Measurements from ENCODE around the gene AGAP1. TPM values are rescaled to one million over a fixed set of nuclear protein-coding genes. Genes with fewer than 3 reads are reported as not detected.

Gene AGAP1
- total and polyA plus RNA-seq, 2 donors (not counting 3 experiments of a cell fraction or from before 2014, with no cell fraction given): 10.2 to 20.9 TPM

GRCh38 chr2:236016496-236016895 is 522.7 kb downstream of the AGAP1 start:
- FAIRE-seq (no peak), DNase-seq (ENCODE audit: low read depth, low spot score) (no peak)
- no peaks in the 10 kb centered on the region for H3K9me1 ChIP-seq (replicated peaks; ENCODE audit: control insufficient read depth, extremely low read depth, insufficient read depth, low read length)
- H3K4me2 ChIP-seq (ENCODE audit: insufficient read depth, low read length): no peak overlapping the region
- no peak overlapping the region for H3K27ac ChIP-seq (ENCODE audit: insufficient read depth, low read depth, low read length)
- POLR2A ChIA-PET: no interaction called here
- H4K20me1 ChIP-seq (replicated peaks; ENCODE audit: control insufficient read depth, extremely low read depth, insufficient read depth, low read length): no peaks in the 10 kb centered on the region
- no TSS peak for BruUV-seq (replicated peaks)
- TF ChIP-seq FOS (IDR thresholded peaks at IDR 0.05; ENCODE audit: borderline replicate concordance, insufficient read depth, low read length): no peak
- TF ChIP-seq JUN (IDR thresholded peaks at IDR 0.05; ENCODE audit: borderline replicate concordance, insufficient read depth, insufficient read length, low read depth): no peak
- TF ChIP-seq GATA2 (IDR thresholded peaks at IDR 0.05; ENCODE audit: insufficient read depth, insufficient read length, low read depth, low read length): no peak
- TF ChIP-seq POLR2AphosphoS5 (IDR thresholded peaks at IDR 0.05; ENCODE audit: insufficient read depth, low read depth, low read length): no peak
- TF ChIP-seq MAX (IDR thresholded peaks at IDR 0.05; ENCODE audit: insufficient read depth, insufficient read length): no peak
- TF ChIP-seq EZH2 (IDR thresholded peaks at IDR 0.05; ENCODE audit: borderline replicate concordance, low read depth, low read length, severe bottlenecking): no peak
- TF ChIP-seq MYC (IDR thresholded peaks at IDR 0.05; ENCODE audit: low read depth, low read length): no peak
- no peak for TF ChIP-seq POLR2A (IDR thresholded peaks at IDR 0.05; ENCODE audit: low read depth, low read length)
- no peak for TF ChIP-seq CTCF (IDR thresholded peaks at IDR 0.05; ENCODE audit: extremely low read depth in 1 of 2, insufficient read depth in 1 of 2, low read depth in 1 of 2, low read length in 2 of 2)
- no peak overlapping the region for H2AFZ ChIP-seq (ENCODE audit: low read depth, low read length)
- H3K27me3 ChIP-seq (ENCODE audit: control insufficient read depth in 2 of 2, insufficient read depth in 2 of 2, low read length in 2 of 2): no peaks in the 10 kb centered on the region
- dilution Hi-C loops (cut with MboI; ENCODE audit: extremely low pct_ligation_motif_present, low sequenced_read_pairs): no loop called here
- H3K9ac ChIP-seq (replicated peaks; ENCODE audit: extremely low read depth, insufficient read depth, low read length): no peak overlapping the region
- intact Hi-C loops (cut with micrococcal nuclease): no loop called here
- no peaks in the 10 kb centered on the region for H3K79me2 ChIP-seq (ENCODE audit: control insufficient read depth, insufficient read depth, low read length)
- no peaks in the 10 kb centered on the region for H3K9me3 ChIP-seq (replicated peaks; ENCODE audit: control insufficient read depth, insufficient read depth, low read length)
- H3K4me3 ChIP-seq (replicated peaks in 1 of 3; ENCODE audit: insufficient read depth in 1 of 3, low read depth in 1 of 3, low read length in 3 of 3): no peak overlapping the region
- no peaks in the 10 kb centered on the region for H3K36me3 ChIP-seq (ENCODE audit: control insufficient read depth in 2 of 2, extremely low read depth in 1 of 2, insufficient read depth in 2 of 2, low read length in 2 of 2)
- H3K4me1 ChIP-seq (ENCODE audit: control insufficient read depth, extremely low read depth, insufficient read depth, low read length): no peaks in the 10 kb centered on the region
- CTCF ChIA-PET: no interaction called here

Measured in endothelial cell of umbilical vein (primary cell).